B cell (primary cell): ENCODE results near the gene CASS4.

Source experiments
- EZH2 ChIP-seq: IDR thresholded peaks from 2 replicates; pipeline ENCODE4 v1.6.1; 2012; ENCODE audit warnings: borderline replicate concordance, low read depth, mild to moderate bottlenecking, moderate library complexity, low read length; ENCODE audit not compliant: insufficient read depth, poor library complexity, severe bottlenecking
- TF ChIP-seq, protein P1 (sequence below): fragments of 200-600 bp; IDR thresholded peaks from one replicate; pipeline ENCODE4 v1.8.0; 2022; ENCODE audit warnings: antibody characterized with exemption, mild to moderate bottlenecking

DNA sequence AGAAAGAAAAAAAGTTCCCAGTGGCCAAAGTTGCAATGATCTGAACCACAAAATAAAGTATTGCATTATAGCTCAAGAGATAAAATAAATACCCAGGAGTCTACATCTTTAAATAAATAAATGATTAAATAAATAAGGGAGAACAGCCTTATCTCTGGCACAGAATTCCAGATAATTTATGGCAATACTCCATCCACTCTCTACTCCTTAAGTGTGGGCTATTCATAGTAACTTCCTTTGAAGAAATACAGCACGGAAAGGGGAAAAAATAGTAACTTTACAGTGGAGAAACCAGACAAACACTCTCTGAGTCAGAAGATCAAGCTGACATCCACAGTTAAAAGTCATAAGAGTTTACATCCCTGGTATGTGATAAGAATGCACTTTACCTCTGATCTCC is 31.7 kb upstream of the CASS4 start:
- TF ChIP-seq, protein P1, sequence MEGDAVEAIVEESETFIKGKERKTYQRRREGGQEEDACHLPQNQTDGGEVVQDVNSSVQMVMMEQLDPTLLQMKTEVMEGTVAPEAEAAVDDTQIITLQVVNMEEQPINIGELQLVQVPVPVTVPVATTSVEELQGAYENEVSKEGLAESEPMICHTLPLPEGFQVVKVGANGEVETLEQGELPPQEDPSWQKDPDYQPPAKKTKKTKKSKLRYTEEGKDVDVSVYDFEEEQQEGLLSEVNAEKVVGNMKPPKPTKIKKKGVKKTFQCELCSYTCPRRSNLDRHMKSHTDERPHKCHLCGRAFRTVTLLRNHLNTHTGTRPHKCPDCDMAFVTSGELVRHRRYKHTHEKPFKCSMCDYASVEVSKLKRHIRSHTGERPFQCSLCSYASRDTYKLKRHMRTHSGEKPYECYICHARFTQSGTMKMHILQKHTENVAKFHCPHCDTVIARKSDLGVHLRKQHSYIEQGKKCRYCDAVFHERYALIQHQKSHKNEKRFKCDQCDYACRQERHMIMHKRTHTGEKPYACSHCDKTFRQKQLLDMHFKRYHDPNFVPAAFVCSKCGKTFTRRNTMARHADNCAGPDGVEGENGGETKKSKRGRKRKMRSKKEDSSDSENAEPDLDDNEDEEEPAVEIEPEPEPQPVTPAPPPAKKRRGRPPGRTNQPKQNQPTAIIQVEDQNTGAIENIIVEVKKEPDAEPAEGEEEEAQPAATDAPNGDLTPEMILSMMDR = no peak
- TF ChIP-seq EZH2 = no peak
